Activated CD8-positive, alpha-beta T cell treated with anti-CD3 and anti-CD28 coated beads for 36 hours (primary cell): ENCODE data around the gene MVB12B. TPM values are rescaled to one million over a fixed set of nuclear protein-coding genes. Genes with fewer than 3 reads are reported as not detected.

Experiments
- ATAC-seq: fragments of 200-7000 bp; cut with Tn5 transposase; one replicate; pipeline ENCODE4 v1.10.0; 2021; ENCODE audit warnings: mild to moderate bottlenecking, moderate library complexity
- CTCF ChIA-PET: fragments of 350-600 bp; sonication (Branson Sonifier 250); formaldehyde crosslinking; loops from one replicate; lab custom pipeline; 2021; ENCODE audit warnings: antibody characterized with exemption; lab: Charles Lee
- POLR2A ChIA-PET: fragments of 350-600 bp; sonication (Branson Sonifier 250); formaldehyde crosslinking; loops from one replicate; lab custom pipeline; 2021; ENCODE audit warnings: antibody characterized with exemption; lab: Charles Lee
- DNase-seq: peaks from one replicate; pipeline ENCODE4 v3.0.0-alpha.2; 2020
- H3K27ac Mint-ChIP-seq: one replicate; pipeline ENCODE4 v1.8.0; 2021; ENCODE audit warnings: mild to moderate bottlenecking, mixed read lengths
- H3K27me3 Mint-ChIP-seq: one replicate; pipeline ENCODE4 v1.8.0; 2021; ENCODE audit warnings: mixed read lengths
- H3K36me3 Mint-ChIP-seq: one replicate; pipeline ENCODE4 v1.8.0; 2021; ENCODE audit warnings: low read depth, mixed read lengths
- H3K4me1 Mint-ChIP-seq: one replicate; pipeline ENCODE4 v1.8.0; 2021; ENCODE audit warnings: low read depth, mixed read lengths
- H3K4me3 Mint-ChIP-seq: one replicate; pipeline ENCODE4 v1.8.0; 2021; ENCODE audit warnings: mild to moderate bottlenecking, moderate library complexity, mixed read lengths
- H3K9me3 Mint-ChIP-seq: one replicate; pipeline ENCODE4 v1.8.0; 2021; ENCODE audit warnings: mixed read lengths
- CTCF ChIP-seq: fragments of 200-600 bp; IDR thresholded peaks from one replicate; pipeline ENCODE4 v1.8.0; 2022; ENCODE audit warnings: antibody characterized with exemption, mild to moderate bottlenecking
- intact Hi-C: fragments of 100-400 bp; cut with micrococcal nuclease; formaldehyde crosslinking; loops from one replicate; pipeline ENCODE4 v1.10.0; 2022
- total RNA-seq, 2 experiments: library from RNA; stranded (reverse); gene quantifications; one replicate each; pipeline ENCODE4 v1.2.3, GENCODE V29; 2021

Gene MVB12B
- total RNA-seq, 2 experiments from 2014 or later: 6.4 to 6.6 TPM

GRCh38 chr9:126419475-126419874, 92.8 kb downstream of the MVB12B start:
- ATAC-seq (no peak), DNase-seq (no peak)
- Mint-ChIP-seq H3K9me3 (no peaks in the 10 kb centered on the region), H3K4me3 (no peak overlapping the region), H3K27ac (no peak overlapping the region), H3K4me1 (peaks cover 11% of the 10 kb centered on the region), H3K27me3 (no peaks in the 10 kb centered on the region), H3K36me3 (no peaks in the 10 kb centered on the region)
- intact Hi-C loops: no loop called here
- no peak for TF ChIP-seq CTCF
- ChIA-PET POLR2A (no interaction called here), CTCF (interaction anchor here (1.1 kb wide), 1 partner anchor 79 kb away, joined by 3 read pairs; no protein-coding TSS in a partner anchor)

GRCh38 chr9:126420135-126420534, 93.5 kb downstream of the MVB12B start:
- intact Hi-C loops: no loop called here
- Mint-ChIP-seq H3K27ac (no peak overlapping the region), H3K4me1 (peaks cover 11% of the 10 kb centered on the region), H3K9me3 (no peaks in the 10 kb centered on the region), H3K36me3 (no peaks in the 10 kb centered on the region), H3K4me3 (no peak overlapping the region), H3K27me3 (no peaks in the 10 kb centered on the region)
- ChIA-PET CTCF (no interaction called here), POLR2A (no interaction called here)
- no peak for TF ChIP-seq CTCF
- DNase-seq: no peak
- ATAC-seq: no peak

GRCh38 chr9:126420643-126421564, 94.3 kb downstream of the MVB12B start:
- ATAC-seq: no peak
- no peaks in the 10 kb centered on the region for H3K9me3 Mint-ChIP-seq
- intact Hi-C loops: no loop called here
- no peak overlapping the region for H3K27ac Mint-ChIP-seq
- DNase-seq: no peak
- CTCF ChIA-PET: interaction anchor here (1.2 kb wide), 1 partner anchor 22 kb away, joined by 3 read pairs; no protein-coding TSS in a partner anchor
- no peaks in the 10 kb centered on the region for H3K36me3 Mint-ChIP-seq
- H3K4me3 Mint-ChIP-seq: no peak overlapping the region
- TF ChIP-seq CTCF: no peak
- H3K4me1 Mint-ChIP-seq: peaks cover 11% of the 10 kb centered on the region
- POLR2A ChIA-PET: no interaction called here
- no peaks in the 10 kb centered on the region for H3K27me3 Mint-ChIP-seq

- no peak overlapping the region for H3K4me3 Mint-ChIP-seq
- H3K36me3 Mint-ChIP-seq: no peaks in the 10 kb centered on the region
- intact Hi-C loops: no loop called here
- H3K4me1 Mint-ChIP-seq: peaks cover 11% of the 10 kb centered on the region
- no peaks in the 10 kb centered on the region for H3K27me3 Mint-ChIP-seq
- CTCF ChIA-PET: interaction anchor here (1.2 kb wide), 1 partner anchor 23 kb away, joined by 3 read pairs; no protein-coding TSS in a partner anchor
- H3K9me3 Mint-ChIP-seq: no peaks in the 10 kb centered on the region
- no peak for DNase-seq
- ATAC-seq: no peak
- TF ChIP-seq CTCF: no peak
- no peak overlapping the region for H3K27ac Mint-ChIP-seq
- POLR2A ChIA-PET: no interaction called here
Measured at GRCh38 chr9:126421567-126422428, 95.2 kb downstream of the MVB12B start.
